Stimulated activated naive CD4-positive, alpha-beta T cell treated with Interleukin-2 at 50 U/mL for 16 hours (primary cell): Measurements from ENCODE around the gene OVOL3.
"Not testable (repeated sequence)": the region's sequence is repeated elsewhere in the genome, so short reads cannot be mapped to it uniquely, and the experiment has no call there.

Experiments used
- DNase-seq: peaks from one replicate; lab custom pipeline; 2025; lab: John Stamatoyannopoulos, UW

The OVOL3 gene

GRCh38 chr19:36110487-36111199, at the start of gene OVOL3:
OVOL3 (plus strand) TSS chr19:36111143; CDS start chr19:36111203, 60 bp downstream.
- DNase-seq: no peak

DNA sequence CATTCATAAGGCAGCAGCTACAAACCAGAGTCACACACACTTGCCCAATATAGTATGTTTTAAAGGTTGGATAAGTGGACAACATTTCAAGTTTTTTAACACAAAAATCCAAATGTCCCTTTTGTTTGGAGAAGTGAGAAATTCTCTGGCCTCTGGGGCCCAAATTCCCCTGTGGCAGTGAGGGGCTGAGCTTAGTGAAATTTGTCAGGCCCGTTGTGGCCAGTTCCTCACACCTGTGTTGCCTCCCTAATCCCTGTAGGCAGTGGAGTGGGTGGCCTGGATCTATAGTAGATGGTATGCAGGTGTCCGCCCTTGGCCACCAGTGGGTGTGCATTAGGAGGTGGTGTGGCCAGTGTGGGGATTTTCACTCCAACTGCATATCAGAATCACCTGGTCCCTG, 49.6 kb upstream of the OVOL3 start:
- no peak for DNase-seq

- no peak for DNase-seq
Observed at GRCh38 chr19:36064826-36065225, 46.1 kb upstream of the OVOL3 start.

- DNase-seq: no peak
Observed at GRCh38 chr19:36067681-36068080, 43.3 kb upstream of the OVOL3 start.

DNA sequence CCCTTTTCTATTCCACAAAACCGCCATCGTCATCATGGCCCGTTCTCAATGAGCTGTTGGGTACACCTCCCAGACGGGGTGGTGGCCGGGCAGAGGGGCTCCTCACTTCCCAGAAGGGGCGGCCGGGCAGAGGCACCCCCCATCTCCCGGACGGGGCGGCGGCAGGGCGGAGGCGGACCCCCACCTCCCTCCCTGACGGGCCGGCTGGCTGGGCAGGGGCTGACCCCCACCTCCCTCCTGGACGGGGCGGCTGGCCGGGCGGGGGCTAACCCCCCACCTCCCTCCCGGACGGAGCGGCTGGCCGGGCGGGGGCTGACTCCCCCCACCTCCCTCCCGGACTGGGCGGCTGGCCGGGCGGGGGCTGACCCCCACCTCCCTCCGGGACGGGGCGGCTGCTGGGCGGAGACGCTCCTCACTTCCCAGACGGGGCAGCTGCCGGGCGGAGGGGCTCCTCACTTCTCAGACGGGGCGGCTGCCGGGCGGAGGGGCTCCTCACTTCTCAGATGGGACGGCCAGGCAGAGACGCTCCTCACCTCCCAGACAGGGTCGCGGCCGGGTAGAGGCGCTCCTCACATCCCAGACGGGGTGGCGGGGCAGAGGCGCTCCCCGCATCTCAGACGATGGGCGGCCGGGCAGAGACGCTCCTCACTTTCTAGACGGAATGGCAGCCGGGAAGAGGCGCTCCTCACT, 42.0 kb upstream of the OVOL3 start:
- not testable (repeated sequence) for DNase-seq

DNA sequence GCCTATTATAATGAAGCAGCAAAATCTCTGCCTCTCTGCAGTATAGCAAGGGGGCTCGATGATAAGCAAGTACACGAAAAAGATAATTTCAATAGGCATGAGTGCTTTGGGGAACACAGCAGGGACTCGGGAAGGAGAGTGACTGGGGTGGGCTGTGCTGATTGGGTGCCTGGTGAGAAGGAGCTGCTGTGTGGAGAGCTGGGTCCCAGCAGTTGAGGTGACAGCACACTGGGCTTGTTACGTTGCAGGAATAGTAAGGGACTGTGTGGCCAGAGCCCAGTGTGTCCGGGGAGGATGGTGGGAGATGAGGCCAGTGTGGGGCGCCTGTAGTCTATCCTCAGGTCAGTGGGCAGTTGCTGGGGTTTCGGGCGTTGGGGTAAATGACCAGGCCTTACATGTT, 38.9 kb upstream of the OVOL3 start:
- no peak for DNase-seq

DNA sequence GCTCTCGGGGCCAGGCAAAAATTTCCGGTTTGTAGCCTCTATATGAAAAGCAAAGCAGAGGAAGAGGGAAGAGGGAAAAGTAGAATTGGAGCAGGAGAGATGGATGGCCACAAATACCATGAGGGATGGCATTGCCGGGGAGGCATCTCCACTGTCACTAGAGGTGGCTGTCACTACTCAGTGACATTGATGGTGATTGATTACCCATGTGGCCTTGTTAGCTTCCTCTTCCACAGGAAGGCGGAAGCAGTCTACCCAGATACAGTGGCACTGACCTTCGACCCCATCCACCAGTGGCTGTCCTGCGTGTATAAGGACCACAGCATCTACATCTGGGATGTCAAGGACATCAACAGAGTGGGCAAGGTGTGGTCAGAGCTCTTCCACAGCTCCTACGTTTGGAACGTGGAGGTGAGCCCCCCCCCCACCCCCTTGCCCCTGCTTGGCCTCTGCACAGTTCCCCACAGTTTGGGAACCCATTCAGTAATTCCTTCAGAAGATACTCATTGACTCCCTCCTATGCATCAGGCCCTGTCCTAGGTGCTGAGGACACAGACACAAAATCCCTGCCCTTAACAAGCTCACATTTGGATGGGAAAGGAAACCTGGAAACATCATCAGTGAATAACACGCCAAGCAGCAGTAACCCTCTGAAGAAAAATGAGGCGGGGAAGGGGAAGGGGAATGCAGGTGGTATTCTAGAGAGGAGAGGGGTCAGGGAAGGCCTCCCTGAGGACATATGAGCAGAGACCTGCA, 37.6 kb upstream of the OVOL3 start:
- DNase-seq: no peak

- no peak for DNase-seq
Observed at GRCh38 chr19:36079389-36079945, 31.5 kb upstream of the OVOL3 start.

GRCh38 chr19:36081385-36081784, 29.6 kb upstream of the OVOL3 start:
- DNase-seq: no peak

- DNase-seq: no peak
Observed at GRCh38 chr19:36081894-36082293, 29.0 kb upstream of the OVOL3 start.

GRCh38 chr19:36082916-36083315, 28.0 kb upstream of the OVOL3 start:
- DNase-seq: no peak

DNA sequence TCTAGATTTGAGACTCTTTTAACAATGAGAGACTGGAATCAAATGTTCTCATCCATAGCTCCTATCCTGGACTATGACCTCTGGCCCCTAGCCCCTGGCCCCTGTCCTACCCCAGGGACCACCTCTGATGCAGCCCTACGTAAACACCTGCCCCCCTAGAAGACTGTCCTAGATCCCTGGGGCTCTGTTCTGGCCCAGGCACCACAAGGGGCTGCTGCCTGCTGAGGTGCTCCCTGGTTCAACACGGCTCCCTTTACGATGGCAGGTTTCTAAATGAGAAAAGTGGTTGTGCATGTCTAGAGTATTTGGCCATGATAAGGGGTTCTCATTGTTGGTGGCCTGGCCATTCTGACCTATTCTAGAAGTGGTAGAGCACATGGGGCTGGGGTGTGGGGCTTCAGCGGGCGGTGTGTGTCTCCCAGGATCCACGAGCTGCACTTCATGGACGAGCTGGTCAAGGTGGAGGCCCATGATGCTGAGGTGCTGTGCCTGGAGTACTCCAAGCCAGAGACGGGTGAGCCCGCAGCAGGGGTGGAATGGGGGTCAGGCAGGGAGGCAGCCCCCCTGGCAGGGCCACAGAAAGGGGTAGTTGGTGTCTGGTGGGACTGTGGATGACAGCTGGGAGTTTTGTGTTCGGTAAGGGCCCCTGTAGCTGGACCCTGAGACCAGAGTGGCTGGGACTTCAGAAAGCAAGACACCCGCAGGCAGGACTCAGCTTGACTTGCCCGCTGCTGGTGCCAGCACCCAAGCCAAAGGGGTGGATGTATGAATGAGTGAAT, 26.5 kb upstream of the OVOL3 start:
- DNase-seq: no peak

GRCh38 chr19:36086326-36086725, 24.6 kb upstream of the OVOL3 start:
- DNase-seq: no peak

DNA sequence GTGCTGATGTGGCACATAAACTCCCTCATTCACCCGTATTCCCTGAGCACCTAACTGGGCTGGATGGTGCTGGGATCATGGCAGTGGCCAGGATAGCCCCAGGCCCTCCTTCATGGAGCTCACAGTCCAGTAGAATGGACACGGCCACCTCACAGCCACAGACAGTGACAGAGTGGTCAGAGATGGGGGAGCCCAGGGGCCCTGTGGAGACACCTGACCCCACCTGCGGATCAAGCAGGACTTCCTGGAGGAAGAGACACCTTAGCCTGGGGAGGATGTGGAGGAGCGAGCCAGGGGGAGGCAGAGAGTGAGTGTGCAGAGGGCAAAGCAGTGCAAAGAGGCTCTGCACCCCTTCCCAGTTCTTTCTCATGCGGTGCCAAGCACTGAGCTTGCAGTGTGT, 21.1 kb upstream of the OVOL3 start:
- no peak for DNase-seq

GRCh38 chr19:36090910-36091695, 19.8 kb upstream of the OVOL3 start:
- no peak for DNase-seq

DNA sequence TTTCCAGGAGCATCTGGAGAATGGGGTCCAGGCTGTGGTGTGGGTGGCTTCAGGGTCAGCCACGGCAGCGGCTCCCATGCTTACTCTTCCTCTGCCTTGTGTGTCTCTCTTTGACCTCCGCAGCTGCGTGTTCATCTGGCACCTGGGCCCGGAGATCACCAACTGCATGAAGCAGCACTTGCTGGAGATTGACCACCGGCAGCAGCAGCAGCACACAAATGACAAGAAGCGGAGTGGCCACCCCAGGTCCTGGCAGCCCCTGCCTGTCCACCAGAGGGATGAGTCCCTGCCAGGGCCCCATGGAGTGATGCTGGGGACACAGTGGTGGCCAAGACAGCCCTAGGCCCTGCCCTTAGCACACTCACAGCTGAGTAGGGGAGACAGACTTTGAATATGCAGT, 18.4 kb upstream of the OVOL3 start:
- DNase-seq: no peak

DNA sequence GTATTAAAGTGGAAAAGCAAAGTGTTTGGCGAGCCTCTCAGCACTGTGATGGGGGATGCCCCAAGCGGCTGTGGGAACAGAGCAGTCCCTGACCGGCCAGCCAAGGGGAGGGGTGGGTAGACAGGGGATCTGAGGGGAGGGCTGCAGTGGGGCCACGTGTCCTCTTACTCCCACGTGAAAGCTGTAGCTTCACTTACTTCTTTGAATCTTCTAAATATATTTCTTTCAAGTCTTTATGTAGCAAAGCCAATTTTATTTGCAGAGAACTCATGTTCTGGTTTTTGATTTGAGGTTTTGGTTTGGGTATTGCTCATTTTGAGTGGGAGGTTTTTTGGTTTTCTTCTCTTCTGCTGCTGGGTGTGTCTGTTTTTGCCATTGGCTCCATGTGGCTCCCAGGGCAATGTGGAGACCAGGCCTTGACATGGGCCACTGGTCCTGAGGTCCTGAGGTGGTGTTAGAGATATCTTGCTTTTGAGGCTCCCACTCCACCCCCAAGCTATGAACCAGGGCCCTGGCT, 17.7 kb upstream of the OVOL3 start:
- no peak for DNase-seq

GRCh38 chr19:36093687-36094086, 17.3 kb upstream of the OVOL3 start:
- no peak for DNase-seq

GRCh38 chr19:36097036-36097435, 13.9 kb upstream of the OVOL3 start:
- no peak for DNase-seq

GRCh38 chr19:36099166-36099785, 11.7 kb upstream of the OVOL3 start:
- DNase-seq: no peak
